A673 (cell line): ENCODE measurements around the gene ONECUT1.

ENCODE experiments used
- EZH2 ChIP-seq: fragments of 200-600 bp; sonication (generic); IDR thresholded peaks from 2 replicates; pipeline ENCODE4 v1.6.1; 2017; ENCODE audit warnings: borderline replicate concordance, low read depth, mild to moderate bottlenecking, mixed read lengths, antibody characterized with exemption, low read length; ENCODE audit not compliant: poor library complexity, severe bottlenecking
- TF ChIP-seq, protein P1 (sequence below): fragments of 300-800, 200-600 bp; sonication (generic); conservative IDR thresholded peaks from 2 replicates; pipeline ENCODE4 v1.5.1; 2017; ENCODE audit warnings: low read depth, mild to moderate bottlenecking, antibody characterized with exemption, low read length, moderate library complexity, mixed read lengths

- TF ChIP-seq, protein P1, sequence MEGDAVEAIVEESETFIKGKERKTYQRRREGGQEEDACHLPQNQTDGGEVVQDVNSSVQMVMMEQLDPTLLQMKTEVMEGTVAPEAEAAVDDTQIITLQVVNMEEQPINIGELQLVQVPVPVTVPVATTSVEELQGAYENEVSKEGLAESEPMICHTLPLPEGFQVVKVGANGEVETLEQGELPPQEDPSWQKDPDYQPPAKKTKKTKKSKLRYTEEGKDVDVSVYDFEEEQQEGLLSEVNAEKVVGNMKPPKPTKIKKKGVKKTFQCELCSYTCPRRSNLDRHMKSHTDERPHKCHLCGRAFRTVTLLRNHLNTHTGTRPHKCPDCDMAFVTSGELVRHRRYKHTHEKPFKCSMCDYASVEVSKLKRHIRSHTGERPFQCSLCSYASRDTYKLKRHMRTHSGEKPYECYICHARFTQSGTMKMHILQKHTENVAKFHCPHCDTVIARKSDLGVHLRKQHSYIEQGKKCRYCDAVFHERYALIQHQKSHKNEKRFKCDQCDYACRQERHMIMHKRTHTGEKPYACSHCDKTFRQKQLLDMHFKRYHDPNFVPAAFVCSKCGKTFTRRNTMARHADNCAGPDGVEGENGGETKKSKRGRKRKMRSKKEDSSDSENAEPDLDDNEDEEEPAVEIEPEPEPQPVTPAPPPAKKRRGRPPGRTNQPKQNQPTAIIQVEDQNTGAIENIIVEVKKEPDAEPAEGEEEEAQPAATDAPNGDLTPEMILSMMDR = no peak
- TF ChIP-seq EZH2 = peak; percentile 41
Measured at GRCh38 chr15:52783191-52783829, 6.8 kb downstream of the ONECUT1 start.
